HepG2 (cell line): ENCODE results near the gene SCFD1. TPM values are rescaled to one million over a fixed set of nuclear protein-coding genes. Genes with fewer than 3 reads are reported as not detected.

Source experiments
- ATAC-seq: fragments of 200-7000 bp; cut with Tn5 transposase; 3 replicates; pipeline ENCODE4 v1.9.1; 2020; ENCODE audit warnings: mild to moderate bottlenecking, moderate library complexity
- BruUV-seq: library from RNA; stranded (reverse); fragments of 400-500 nt; replicated peaks from 2 replicates; lab custom pipeline; 2021; lab: Mats Ljungman, UMichigan
- CTCF ChIA-PET: fragments of 300-600 bp; formaldehyde crosslinking; extraction: SDS; loops from one replicate; lab custom pipeline; 2021; ENCODE audit warnings: low total read pairs, inconsistent platforms, low intra/inter-chr PET ratio; lab: Yijun Ruan, JAX
- POLR2A ChIA-PET: fragments of 350-600 bp; sonication (Branson Sonifier 250); formaldehyde crosslinking; loops from one replicate; lab custom pipeline; 2020; ENCODE audit warnings: antibody characterized with exemption, inconsistent platforms; lab: Yijun Ruan, JAX
- DNase-seq: peaks from one replicate; pipeline ENCODE4 v3.0.0-alpha.2; 2015; ENCODE audit warnings: low spot score
- FAIRE-seq: peaks from 3 replicates; lab custom pipeline; 2011; peaks lifted over from hg19 to GRCh38; lab: Jason Lieb, UNC
- H2AFZ ChIP-seq: one replicate; pipeline ENCODE4 v1.6.1; 2011; ENCODE audit warnings: low read length, inconsistent platforms
- H3K27ac ChIP-seq: fragments of 300-600 bp; 3 replicates; pipeline ENCODE4 v1.8.0; 2011; ENCODE audit warnings: mixed run types, mild to moderate bottlenecking, mixed read lengths, low read length, inconsistent platforms; ENCODE audit not compliant: insufficient read depth; ENCODE audit errors: extremely low read length
- H3K27me3 ChIP-seq, 2 experiments: fragments of 200-600 bp in 1 of 2; 2 replicates in 1 of 2; 3 replicates in 1 of 2; pipeline versions ENCODE4 v1.6.0 to v1.8.0; 2011; ENCODE audit warnings: low read length in 2 of 2, mild to moderate bottlenecking in 2 of 2, moderate library complexity in 2 of 2, inconsistent platforms in 1 of 2; ENCODE audit not compliant: insufficient read depth in 2 of 2, control insufficient read depth in 1 of 2
- H3K36me3 ChIP-seq, 2 experiments: fragments of 200-600 bp in 1 of 2; replicated peaks in 1 of 2; 2 replicates in 1 of 2; 3 replicates in 1 of 2; pipeline versions ENCODE4 v1.5.1 to v1.8.0; 2011; ENCODE audit warnings: low read length in 2 of 2, inconsistent platforms in 1 of 2; ENCODE audit not compliant: insufficient read depth in 2 of 2, control insufficient read depth in 1 of 2
- H3K4me1 ChIP-seq: 2 replicates; pipeline ENCODE4 v1.5.1; 2012; ENCODE audit warnings: low read length, inconsistent platforms; ENCODE audit not compliant: insufficient read depth
- H3K4me2 ChIP-seq: 2 replicates; pipeline ENCODE4 v1.6.0; 2011; ENCODE audit warnings: low read depth, low read length, inconsistent platforms
- H3K4me3 ChIP-seq, 3 experiments: fragments of 200-600 bp in 1 of 3; sonication (generic), shearing (Covaris generic) in 1 of 3; replicated peaks in 1 of 3; 2 replicates each; pipeline ENCODE4 v1.5.1; 2011 to 2016; ENCODE audit warnings: low read length in 3 of 3, inconsistent platforms in 2 of 3, low read depth in 2 of 3, mild to moderate bottlenecking in 2 of 3, control low read depth in 1 of 3, mixed read lengths in 1 of 3; ENCODE audit not compliant: insufficient read depth in 1 of 3
- H3K79me2 ChIP-seq: one replicate; pipeline ENCODE4 v1.6.1; 2011; ENCODE audit warnings: low read length, inconsistent platforms; ENCODE audit not compliant: insufficient read depth
- H3K9ac ChIP-seq: 2 replicates; pipeline ENCODE4 v1.6.0; 2011; ENCODE audit warnings: mild to moderate bottlenecking, low read depth, low read length, inconsistent platforms; ENCODE audit not compliant: insufficient read depth
- H3K9me3 ChIP-seq: 2 replicates; pipeline ENCODE4 v1.5.1; 2012; ENCODE audit warnings: mild to moderate bottlenecking, low read length
- H4K20me1 ChIP-seq: 2 replicates; pipeline ENCODE4 v1.6.0; 2011; ENCODE audit warnings: inconsistent platforms, mild to moderate bottlenecking, low read length, moderate library complexity; ENCODE audit not compliant: insufficient read depth
- ADNP ChIP-seq: sonication (generic); formaldehyde crosslinking; IDR thresholded peaks from 2 replicates; pipeline ENCODE4 v1.4.0; 2020; ENCODE audit warnings: missing genetic modification reagents
- CHCHD3 ChIP-seq: sonication (generic); formaldehyde crosslinking; IDR thresholded peaks from 2 replicates; pipeline ENCODE4 v1.8.0; 2022; ENCODE audit warnings: mild to moderate bottlenecking, missing genetic modification reagents, moderate library complexity
- GABPA ChIP-seq, 2 experiments: IDR thresholded peaks; 2 replicates each; pipeline ENCODE4 v1.6.1; 2011 to 2016; ENCODE audit warnings: low read depth in 2 of 2, low read length in 1 of 2, missing biosample characterization in 1 of 2, missing genetic modification characterization in 1 of 2
- HNRNPH1 ChIP-seq: fragments of 200-400 bp; formaldehyde crosslinking; optimal IDR thresholded peaks from 2 replicates; pipeline ENCODE3; 2017; ENCODE audit warnings: mild to moderate bottlenecking, low read depth, low read length
- ISX ChIP-seq: sonication (generic); formaldehyde crosslinking; conservative IDR thresholded peaks from 2 replicates; pipeline ENCODE4 v1.5.0; 2020; ENCODE audit warnings: missing genetic modification reagents
- KAT7 ChIP-seq: IDR thresholded peaks from 2 replicates; pipeline ENCODE4 v1.6.1; 2018; ENCODE audit warnings: borderline replicate concordance, missing compliant biosample characterization
- KDM5B ChIP-seq: sonication (generic); formaldehyde crosslinking; IDR thresholded peaks from 2 replicates; pipeline ENCODE4 v1.4.0; 2020; ENCODE audit warnings: missing genetic modification reagents, mild to moderate bottlenecking, borderline replicate concordance
- MATR3 ChIP-seq: sonication (generic); formaldehyde crosslinking; IDR thresholded peaks from 2 replicates; pipeline ENCODE4 v1.4.0; 2020; ENCODE audit warnings: missing genetic modification reagents
- MXD4 ChIP-seq: IDR thresholded peaks from 2 replicates; pipeline ENCODE4 v1.6.1; 2016; ENCODE audit warnings: mild to moderate bottlenecking, missing biosample characterization, missing genetic modification reagents
- RARA ChIP-seq: IDR thresholded peaks from 2 replicates; pipeline ENCODE4 v1.6.1; 2016; ENCODE audit warnings: missing genetic modification reagents, missing compliant biosample characterization
- SALL2 ChIP-seq: sonication (generic); formaldehyde crosslinking; IDR thresholded peaks from 2 replicates; pipeline ENCODE4 v1.8.1; 2023; ENCODE audit warnings: mild to moderate bottlenecking, missing genetic modification reagents, inconsistent platforms
- SIN3B ChIP-seq: fragments of 150-350 bp; IDR thresholded peaks from 2 replicates; pipeline ENCODE4 v1.6.1; 2014; ENCODE audit warnings: low read length
- SRSF1 ChIP-seq: fragments of 200-400 bp; formaldehyde crosslinking; optimal IDR thresholded peaks from 2 replicates; pipeline ENCODE3; 2017; ENCODE audit warnings: mild to moderate bottlenecking, low read depth, low read length, moderate library complexity
- SSRP1 ChIP-seq: IDR thresholded peaks from 2 replicates; pipeline ENCODE4 v1.6.1; 2016; ENCODE audit warnings: control low read depth
- ZFP82 ChIP-seq: sonication (generic); formaldehyde crosslinking; IDR thresholded peaks from 2 replicates; pipeline ENCODE4 v1.5.1; 2020; ENCODE audit warnings: mild to moderate bottlenecking, missing genetic modification reagents, borderline replicate concordance
- ZNF329 ChIP-seq: sonication (generic); formaldehyde crosslinking; IDR thresholded peaks from 2 replicates; pipeline ENCODE4 v1.9.0; 2021; ENCODE audit warnings: low read depth, mild to moderate bottlenecking, missing genetic modification reagents
- ZNF335 ChIP-seq: sonication (generic); formaldehyde crosslinking; IDR thresholded peaks from 2 replicates; pipeline ENCODE4 v1.4.0; 2020; ENCODE audit warnings: missing genetic modification reagents
- ZNF557 ChIP-seq: sonication (generic); formaldehyde crosslinking; IDR thresholded peaks from 2 replicates; pipeline ENCODE4 v1.4.0; 2020; ENCODE audit warnings: missing genetic modification reagents
- WGBS: methylation state at CpG from one replicate; pipeline ENCODE4 v1.1.6; 2017; ENCODE audit warnings: low lambda C conversion rate; 5-methylcytosine and 5-hydroxymethylcytosine counted together
- in situ Hi-C: cut with HindIII; loops from 2 replicates; pipeline ENCODE4 v1.10.0; 2017; ENCODE audit warnings: low pct_unique_long_range_greater_than_20kb; ENCODE audit not compliant: extremely low pct_ligation_motif_present
- intact Hi-C: fragments of 100-400 bp; cut with micrococcal nuclease; formaldehyde crosslinking; loops from one replicate; pipeline ENCODE4 v1.10.0; 2022; ENCODE audit not compliant: unreplicated experiment
- polyA plus RNA-seq, 8 experiments: library from polyadenylated mRNA; depleted of rRNA in 3 of 8; stranded (reverse) in 7 of 8; unstranded in 1 of 8; fragments of >200 nt; fragmentation: Illumina TruSeq in 4 of 8; extraction: Trizol in 4 of 8; gene quantifications; 2 replicates each; pipeline versions ENCODE4 v1.2.1 to v1.2.3, GENCODE V29; 2011 to 2016; ENCODE audit warnings: low read depth in 4 of 8, missing spikeins in 1 of 8, mixed read lengths in 1 of 8; ENCODE audit not compliant: insufficient read depth in 1 of 8
- total RNA-seq, 5 experiments: library from RNA; depleted of rRNA; stranded (reverse); fragments of >200 nt; fragmentation: Illumina TruSeq; extraction: Trizol; gene quantifications; 2 replicates each; pipeline ENCODE4 v1.2.3, GENCODE V29; 2016; ENCODE audit warnings: low read depth in 1 of 5
- TF ChIP-seq, protein P1 (sequence below): sonication (generic); formaldehyde crosslinking; IDR thresholded peaks from 2 replicates; pipeline ENCODE4 v1.4.0; 2020; ENCODE audit warnings: missing genetic modification reagents, low read depth, mild to moderate bottlenecking, borderline replicate concordance
- TF ChIP-seq, protein P2 (sequence below): sonication (generic); formaldehyde crosslinking; IDR thresholded peaks from 2 replicates; pipeline ENCODE4 v1.4.0; 2020; ENCODE audit warnings: low read depth, mild to moderate bottlenecking, missing genetic modification reagents

The SCFD1 gene
- total and polyA plus RNA-seq, 2 of the 13 experiments (the other 11 are each of a cell fraction or from before 2014, with no cell fraction given), result 235 to 256 TPM

DNA sequence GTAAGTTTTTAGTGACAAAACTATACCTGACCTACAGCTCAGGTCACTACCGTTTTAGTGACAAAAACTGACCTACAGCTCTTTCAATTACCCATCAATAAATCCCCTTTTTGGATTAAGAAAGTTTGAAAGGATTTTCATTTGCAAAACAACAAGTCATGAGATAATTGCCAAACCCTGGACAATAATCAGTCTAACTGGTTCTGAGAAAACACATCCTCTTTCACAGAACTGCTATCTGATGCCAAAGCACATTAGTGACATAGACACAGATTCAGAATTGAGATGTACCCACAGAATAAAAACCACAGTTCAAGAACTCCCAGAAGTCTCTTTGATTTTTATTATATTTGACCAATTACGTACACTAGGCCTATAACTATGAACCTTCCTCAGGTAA, 126.2 kb downstream of the SCFD1 start:
- FAIRE-seq (no peak), DNase-seq (no peak), ATAC-seq (no peak)
- TF ChIP-seq ZNF557 (CRISPR knock-in tag), result no peak
- no peak for TF ChIP-seq KAT7
- TF ChIP-seq SIN3B, result no peak
- TF ChIP-seq CHCHD3 (CRISPR knock-in tag), result no peak
- no peak for TF ChIP-seq MATR3 (CRISPR knock-in tag)
- no peak for TF ChIP-seq SALL2
- TF ChIP-seq HNRNPH1, result no peak
- TF ChIP-seq ISX (CRISPR knock-in tag), result no peak
- no peak for TF ChIP-seq KDM5B (CRISPR knock-in tag)
- TF ChIP-seq ZNF335, result no peak
- TF ChIP-seq ADNP (CRISPR knock-in tag), result no peak
- TF ChIP-seq GABPA (IDR thresholded peaks at IDR 0.05; ENCODE audit: low read depth, low read length), result no peak
- TF ChIP-seq GABPA (CRISPR knock-in tag; IDR thresholded peaks at IDR 0.05; ENCODE audit: low read depth), result no peak
- TF ChIP-seq, protein P1, sequence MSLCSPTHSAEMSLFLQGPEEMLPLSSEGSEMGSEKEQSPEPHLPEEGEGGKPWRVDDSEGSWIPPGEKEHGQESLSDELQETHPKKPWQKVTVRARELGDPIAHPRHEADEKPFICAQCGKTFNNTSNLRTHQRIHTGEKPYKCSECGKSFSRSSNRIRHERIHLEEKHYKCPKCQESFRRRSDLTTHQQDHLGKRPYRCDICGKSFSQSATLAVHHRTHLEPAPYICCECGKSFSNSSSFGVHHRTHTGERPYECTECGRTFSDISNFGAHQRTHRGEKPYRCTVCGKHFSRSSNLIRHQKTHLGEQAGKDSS (CRISPR knock-in tag), result no peak
- no peak for TF ChIP-seq SRSF1
- TF ChIP-seq, protein P2, sequence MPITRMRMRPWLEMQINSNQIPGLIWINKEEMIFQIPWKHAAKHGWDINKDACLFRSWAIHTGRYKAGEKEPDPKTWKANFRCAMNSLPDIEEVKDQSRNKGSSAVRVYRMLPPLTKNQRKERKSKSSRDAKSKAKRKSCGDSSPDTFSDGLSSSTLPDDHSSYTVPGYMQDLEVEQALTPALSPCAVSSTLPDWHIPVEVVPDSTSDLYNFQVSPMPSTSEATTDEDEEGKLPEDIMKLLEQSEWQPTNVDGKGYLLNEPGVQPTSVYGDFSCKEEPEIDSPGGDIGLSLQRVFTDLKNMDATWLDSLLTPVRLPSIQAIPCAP (CRISPR knock-in tag), result no peak
- TF ChIP-seq RARA (CRISPR knock-in tag), result no peak
- TF ChIP-seq ZFP82 (CRISPR knock-in tag), result no peak
- TF ChIP-seq MXD4 (CRISPR knock-in tag), result no peak
- TF ChIP-seq ZNF329 (CRISPR knock-in tag), result no peak
- TF ChIP-seq SSRP1 (CRISPR knock-in tag), result no peak
- CTCF ChIA-PET, result no interaction called here
- Histone ChIP-seq H3K4me2 (no peak overlapping the region), H3K4me1 (peaks cover 10% of the 10 kb centered on the region), H3K79me2 (no peaks in the 10 kb centered on the region), H3K36me3 (no peaks in the 10 kb centered on the region), H3K4me3 (no peak overlapping the region), H2AFZ (no peak overlapping the region), H3K9me3 (no peaks in the 10 kb centered on the region), H3K9ac (no peak overlapping the region), H4K20me1 (no peaks in the 10 kb centered on the region), H3K27ac (no peak overlapping the region), H3K27me3 (peaks cover 1 to 49% of the 10 kb centered on the region in 2 experiments; a peak in 3 of 5 replicates)
- no TSS peak for BruUV-seq
- in situ Hi-C loops (no loop called here), intact Hi-C loops (no loop called here)
- POLR2A ChIA-PET, result no interaction called here
- 8% methylated on average over 2 of the region's 2 CpGs for WGBS
